IMR-90 (cell line): Measurements from ENCODE around the gene SMIM21.

Experiments
- BHLHE40 ChIP-seq: fragments of 150-350 bp; IDR thresholded peaks from 2 replicates; pipeline ENCODE4 v1.6.1; 2016; ENCODE audit warnings: mild to moderate bottlenecking, low read depth, low read length
- CEBPB ChIP-seq: IDR thresholded peaks from 2 replicates; pipeline ENCODE4 v1.6.1; 2012; ENCODE audit warnings: low read depth, low read length, improper control_type of control experiment
- CHD1 ChIP-seq: IDR thresholded peaks from 2 replicates; pipeline ENCODE4 v1.6.1; 2012; ENCODE audit warnings: low read depth, low read length, improper control_type of control experiment
- CTCF ChIP-seq: conservative IDR thresholded peaks from 2 replicates; pipeline ENCODE4 v1.5.1; 2012; ENCODE audit warnings: mild to moderate bottlenecking, low read depth, low read length, improper control_type of control experiment
- ELK1 ChIP-seq: fragments of 150-350 bp; IDR thresholded peaks from 2 replicates; pipeline ENCODE4 v1.6.1; 2016; ENCODE audit warnings: low read depth, mild to moderate bottlenecking, low read length, moderate library complexity, borderline replicate concordance
- FOS ChIP-seq: fragments of 150-350 bp; IDR thresholded peaks from 2 replicates; pipeline ENCODE4 v1.6.1; 2016; ENCODE audit warnings: low read depth, low read length
- MAFK ChIP-seq: IDR thresholded peaks from 2 replicates; pipeline ENCODE4 v1.6.1; 2012; ENCODE audit warnings: low read depth, low read length, improper control_type of control experiment
- MXI1 ChIP-seq: IDR thresholded peaks from 2 replicates; pipeline ENCODE4 v1.6.1; 2012; ENCODE audit warnings: low read depth, mild to moderate bottlenecking, low read length, moderate library complexity, borderline replicate concordance
- NFE2L2 ChIP-seq: fragments of 150-350 bp; IDR thresholded peaks from 2 replicates; pipeline ENCODE4 v1.6.1; 2016; ENCODE audit warnings: low read depth, mild to moderate bottlenecking, low read length
- POLR2A ChIP-seq: IDR thresholded peaks from 2 replicates; pipeline ENCODE4 v1.6.1; 2012; ENCODE audit warnings: mild to moderate bottlenecking, low read depth, low read length
- RAD21 ChIP-seq: IDR thresholded peaks from 2 replicates; pipeline ENCODE4 v1.6.1; 2012; ENCODE audit warnings: low read length, improper control_type of control experiment
- SMC3 ChIP-seq: fragments of 150-350 bp; IDR thresholded peaks from 2 replicates; pipeline ENCODE4 v1.6.1; 2016; ENCODE audit warnings: low read depth, mild to moderate bottlenecking, antibody characterized with exemption, low read length, moderate library complexity
- USF2 ChIP-seq: fragments of 150-350 bp; IDR thresholded peaks from 2 replicates; pipeline ENCODE4 v1.6.1; 2017; ENCODE audit warnings: mild to moderate bottlenecking, antibody characterized with exemption, low read length, low read depth

GRCh38 chr18:75467281-75467795, 39.8 kb upstream of the SMIM21 start:
- TF ChIP-seq BHLHE40 (no peak), ELK1 (no peak), RAD21 (no peak), CTCF (no peak), POLR2A (no peak), SMC3 (no peak), FOS (no peak), CEBPB (no peak), USF2 (no peak), MXI1 (no peak), CHD1 (no peak), MAFK (no peak), NFE2L2 (no peak)
